Sigmoid colon (tissue), 4 donors: ENCODE data around the gene TFF1.

Experiments used
- CTCF ChIP-seq, 4 experiments: fragments of 450-650 bp in 3 of 4; fragments of 200-600 bp in 1 of 4; IDR thresholded peaks; one replicate each; pipeline ENCODE4 v1.5.1; 2016 to 2019; ENCODE audit warnings: antibody characterized with exemption in 4 of 4, mild to moderate bottlenecking in 3 of 4, moderate library complexity in 2 of 4
- EP300 ChIP-seq, 4 donors: sonication (generic); formaldehyde crosslinking; IDR thresholded peaks; one replicate each; pipeline ENCODE4 v1.6.1; 2017; ENCODE audit warnings: antibody characterized with exemption in 4 of 4
- POLR2A ChIP-seq, 2 donors: fragments of 450-650 bp; IDR thresholded peaks; one replicate each; pipeline ENCODE4 v1.6.1; 2016; ENCODE audit warnings: antibody characterized with exemption in 2 of 2, mild to moderate bottlenecking in 2 of 2, moderate library complexity in 2 of 2
- POLR2AphosphoS5 ChIP-seq, 4 donors: sonication (generic); formaldehyde crosslinking; IDR thresholded peaks; one replicate each; pipeline ENCODE4 v1.6.1; 2017; ENCODE audit warnings: antibody characterized with exemption in 4 of 4

- no peak for TF ChIP-seq CTCF (IDR thresholded peaks at IDR 0.05)
- TF ChIP-seq EP300 (IDR thresholded peaks at IDR 0.05) = no peak
- no peak for TF ChIP-seq POLR2A (IDR thresholded peaks at IDR 0.05)
- TF ChIP-seq POLR2AphosphoS5 (IDR thresholded peaks at IDR 0.05) = no peak
These were observed 22.6 kb upstream of the TFF1 start for GRCh38 chr21:42388740-42389448.
